Chondrocyte (in vitro differentiated cells): ENCODE data around the gene ITPRID1. TPM values are rescaled to one million over a fixed set of nuclear protein-coding genes. Genes with fewer than 3 reads are reported as not detected.
A peak's percentile ranks its signal among the peaks of the same experiment; 100 is the strongest.

Experiments used
- DNase-seq: peaks from one replicate; pipeline ENCODE4 v3.0.0; 2021; ENCODE audit warnings: mixed read lengths, low spot score
- H3K27ac Mint-ChIP-seq: one replicate; pipeline ENCODE4 v1.8.0; 2021; ENCODE audit warnings: mild to moderate bottlenecking, moderate library complexity, mixed read lengths; ENCODE audit not compliant: unreplicated experiment
- H3K27me3 Mint-ChIP-seq: 2 replicates; pipeline ENCODE4 v1.8.0; 2021; ENCODE audit warnings: low read depth, mixed read lengths
- H3K36me3 Mint-ChIP-seq: 2 replicates; pipeline ENCODE4 v1.8.0; 2021; ENCODE audit warnings: low read depth, mixed read lengths
- H3K4me1 Mint-ChIP-seq: 2 replicates; pipeline ENCODE4 v1.8.0; 2021; ENCODE audit warnings: low read depth, mild to moderate bottlenecking, mixed read lengths
- H3K4me3 Mint-ChIP-seq: one replicate; pipeline ENCODE4 v1.8.0; 2021; ENCODE audit warnings: mild to moderate bottlenecking, moderate library complexity, mixed read lengths; ENCODE audit not compliant: unreplicated experiment
- H3K9me3 Mint-ChIP-seq: 2 replicates; pipeline ENCODE4 v1.8.0; 2021; ENCODE audit warnings: low read depth, mixed read lengths
- total RNA-seq: library from RNA; stranded (reverse); gene quantifications from 3 replicates; pipeline ENCODE4 v1.2.1, GENCODE V29; 2021
- TF ChIP-seq, protein P1 (sequence below): fragments of 200-600 bp; sonication (generic); IDR thresholded peaks from 2 replicates; pipeline ENCODE4 v1.5.0; 2021; ENCODE audit warnings: antibody characterized with exemption, mild to moderate bottlenecking, moderate library complexity

The ITPRID1 gene
- total RNA-seq, 1 donor from 2014 or later: not detected

GRCh38 chr7:31487476-31487875, 26.4 kb upstream of the ITPRID1 start:
- Mint-ChIP-seq H3K27ac (no peak overlapping the region), H3K27me3 (peaks cover 3% of the 10 kb centered on the region), H3K36me3 (no peaks in the 10 kb centered on the region), H3K4me3 (no peak overlapping the region), H3K9me3 (peaks cover 2% of the 10 kb centered on the region), H3K4me1 (no peaks in the 10 kb centered on the region)
- no peak for DNase-seq
- TF ChIP-seq, protein P1, sequence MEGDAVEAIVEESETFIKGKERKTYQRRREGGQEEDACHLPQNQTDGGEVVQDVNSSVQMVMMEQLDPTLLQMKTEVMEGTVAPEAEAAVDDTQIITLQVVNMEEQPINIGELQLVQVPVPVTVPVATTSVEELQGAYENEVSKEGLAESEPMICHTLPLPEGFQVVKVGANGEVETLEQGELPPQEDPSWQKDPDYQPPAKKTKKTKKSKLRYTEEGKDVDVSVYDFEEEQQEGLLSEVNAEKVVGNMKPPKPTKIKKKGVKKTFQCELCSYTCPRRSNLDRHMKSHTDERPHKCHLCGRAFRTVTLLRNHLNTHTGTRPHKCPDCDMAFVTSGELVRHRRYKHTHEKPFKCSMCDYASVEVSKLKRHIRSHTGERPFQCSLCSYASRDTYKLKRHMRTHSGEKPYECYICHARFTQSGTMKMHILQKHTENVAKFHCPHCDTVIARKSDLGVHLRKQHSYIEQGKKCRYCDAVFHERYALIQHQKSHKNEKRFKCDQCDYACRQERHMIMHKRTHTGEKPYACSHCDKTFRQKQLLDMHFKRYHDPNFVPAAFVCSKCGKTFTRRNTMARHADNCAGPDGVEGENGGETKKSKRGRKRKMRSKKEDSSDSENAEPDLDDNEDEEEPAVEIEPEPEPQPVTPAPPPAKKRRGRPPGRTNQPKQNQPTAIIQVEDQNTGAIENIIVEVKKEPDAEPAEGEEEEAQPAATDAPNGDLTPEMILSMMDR: no peak

- no peak for DNase-seq
- Mint-ChIP-seq H3K36me3 (no peaks in the 10 kb centered on the region), H3K9me3 (peaks cover 2% of the 10 kb centered on the region), H3K4me3 (no peak overlapping the region), H3K27me3 (peaks cover 2% of the 10 kb centered on the region), H3K27ac (no peak overlapping the region), H3K4me1 (no peaks in the 10 kb centered on the region)
- TF ChIP-seq, protein P1: peak; percentile 76
These were observed 25.2 kb upstream of the ITPRID1 start for GRCh38 chr7:31488562-31489203.

- no peaks in the 10 kb centered on the region for H3K4me1 Mint-ChIP-seq
- TF ChIP-seq, protein P1: no peak
- no peak for DNase-seq
- no peaks in the 10 kb centered on the region for H3K9me3 Mint-ChIP-seq
- H3K36me3 Mint-ChIP-seq: no peaks in the 10 kb centered on the region
- no peak overlapping the region for H3K27ac Mint-ChIP-seq
- H3K27me3 Mint-ChIP-seq: peaks cover 2% of the 10 kb centered on the region
- H3K4me3 Mint-ChIP-seq: no peak overlapping the region
These were observed 23.0 kb upstream of the ITPRID1 start for GRCh38 chr7:31490796-31491314.

- Mint-ChIP-seq H3K9me3 (no peaks in the 10 kb centered on the region), H3K27me3 (peaks cover 4% of the 10 kb centered on the region), H3K27ac (no peak overlapping the region), H3K36me3 (no peaks in the 10 kb centered on the region), H3K4me3 (no peak overlapping the region), H3K4me1 (no peaks in the 10 kb centered on the region)
- no peak for DNase-seq
- TF ChIP-seq, protein P1: no peak
These were observed 21.8 kb upstream of the ITPRID1 start for GRCh38 chr7:31492086-31492485.

- DNase-seq: no peak
- no peaks in the 10 kb centered on the region for H3K36me3 Mint-ChIP-seq
- no peak overlapping the region for H3K27ac Mint-ChIP-seq
- TF ChIP-seq, protein P1: no peak
- no peaks in the 10 kb centered on the region for H3K4me1 Mint-ChIP-seq
- H3K4me3 Mint-ChIP-seq: no peak overlapping the region
- H3K27me3 Mint-ChIP-seq: peaks cover 7% of the 10 kb centered on the region
- H3K9me3 Mint-ChIP-seq: no peaks in the 10 kb centered on the region
These were observed 20.1 kb upstream of the ITPRID1 start for GRCh38 chr7:31493714-31494181.
